ENCODE results near the gene TEPSIN.

DNA sequence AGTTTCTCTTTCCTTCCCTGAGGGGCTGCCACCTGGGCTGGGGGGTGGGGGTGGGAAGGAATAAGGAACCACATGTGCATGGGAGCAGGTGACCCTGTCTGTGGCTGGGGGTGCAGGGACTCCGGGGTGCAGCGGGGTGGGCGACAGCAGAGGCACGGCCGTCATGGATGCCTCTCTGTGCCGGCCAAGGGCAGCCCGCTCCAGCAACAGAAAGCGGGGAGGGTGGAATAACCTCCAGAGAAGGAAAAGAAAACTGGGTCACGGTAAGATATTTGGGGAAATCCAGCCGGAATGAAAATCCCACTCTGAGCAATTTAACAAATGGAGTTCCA, 4.4 kb upstream of the TEPSIN start:
- TF ChIP-seq, protein P1, sequence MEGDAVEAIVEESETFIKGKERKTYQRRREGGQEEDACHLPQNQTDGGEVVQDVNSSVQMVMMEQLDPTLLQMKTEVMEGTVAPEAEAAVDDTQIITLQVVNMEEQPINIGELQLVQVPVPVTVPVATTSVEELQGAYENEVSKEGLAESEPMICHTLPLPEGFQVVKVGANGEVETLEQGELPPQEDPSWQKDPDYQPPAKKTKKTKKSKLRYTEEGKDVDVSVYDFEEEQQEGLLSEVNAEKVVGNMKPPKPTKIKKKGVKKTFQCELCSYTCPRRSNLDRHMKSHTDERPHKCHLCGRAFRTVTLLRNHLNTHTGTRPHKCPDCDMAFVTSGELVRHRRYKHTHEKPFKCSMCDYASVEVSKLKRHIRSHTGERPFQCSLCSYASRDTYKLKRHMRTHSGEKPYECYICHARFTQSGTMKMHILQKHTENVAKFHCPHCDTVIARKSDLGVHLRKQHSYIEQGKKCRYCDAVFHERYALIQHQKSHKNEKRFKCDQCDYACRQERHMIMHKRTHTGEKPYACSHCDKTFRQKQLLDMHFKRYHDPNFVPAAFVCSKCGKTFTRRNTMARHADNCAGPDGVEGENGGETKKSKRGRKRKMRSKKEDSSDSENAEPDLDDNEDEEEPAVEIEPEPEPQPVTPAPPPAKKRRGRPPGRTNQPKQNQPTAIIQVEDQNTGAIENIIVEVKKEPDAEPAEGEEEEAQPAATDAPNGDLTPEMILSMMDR (conservative IDR thresholded peaks at IDR 0.05): no peak
- no peak for TF ChIP-seq ZFX (IDR thresholded peaks at IDR 0.05)

Data from C4-2B (cell line).